ENCODE data around the gene PAOX. TPM values are rescaled to one million over a fixed set of nuclear protein-coding genes. Genes with fewer than 3 reads are reported as not detected.

The PAOX gene
- total and polyA plus RNA-seq, 4 donors = 4.4 to 7.0 (median 6.6) TPM

GRCh38 chr10:133347710-133348517 lies 31.1 kb upstream of the PAOX start:
- no peak overlapping the region for H3K9ac ChIP-seq (ENCODE audit: insufficient read depth in 1 of 2, low read length in 2 of 2)
- 57 to 75% methylated on average over 12 to 16 of the region's 16 CpGs for WGBS, 2 donors

GRCh38 chr10:133349160-133349568 lies 29.9 kb upstream of the PAOX start:
- peaks cover 0 to 7% (median 0%) of the 10 kb centered on the region in 3 donors for H3K27me3 ChIP-seq (ENCODE audit: control insufficient read depth in 3 of 3, insufficient read depth in 3 of 3, low read length in 2 of 3)
- TF ChIP-seq CTCF (IDR thresholded peaks at IDR 0.05; ENCODE audit: control extremely low read depth, extremely low read depth) = no peak
- 86 to 90% methylated on average over 8 of the region's 8 CpGs for WGBS, 2 donors

More at GRCh38 chr10:133347710-133348517, 31.1 kb upstream of the PAOX start:
- ATAC-seq (ENCODE audit: insufficient read depth, low FRiP score) = no peak
- H3K9me3 ChIP-seq (ENCODE audit: control insufficient read depth in 4 of 4, insufficient read depth in 3 of 4, low read length in 3 of 4) = no peaks in the 10 kb centered on the region
- H3K4me3 ChIP-seq = no peak overlapping the region
- no peaks in the 10 kb centered on the region for H3K36me3 ChIP-seq (ENCODE audit: control insufficient read depth in 4 of 4, insufficient read depth in 4 of 4, low read length in 4 of 4)
- H3K27ac ChIP-seq (ENCODE audit: low read depth in 1 of 2, low read length in 1 of 2) = no peak overlapping the region
- TF ChIP-seq CTCF (IDR thresholded peaks at IDR 0.05; ENCODE audit: control extremely low read depth, extremely low read depth) = no peak
- no peaks in the 10 kb centered on the region for H3K4me1 ChIP-seq (ENCODE audit: control insufficient read depth in 5 of 5, insufficient read depth in 5 of 5, low read length in 5 of 5)
- peaks cover 0 to 13% (median 0%) of the 10 kb centered on the region in 3 donors for H3K27me3 ChIP-seq (ENCODE audit: control insufficient read depth in 3 of 3, insufficient read depth in 3 of 3, low read length in 2 of 3)
- no peak for DNase-seq

GRCh38 chr10:133349577-133350011 lies 29.5 kb upstream of the PAOX start:
- no peak overlapping the region for H3K27ac ChIP-seq (ENCODE audit: low read depth in 1 of 2, low read length in 1 of 2)
- no peak for ATAC-seq (ENCODE audit: insufficient read depth, low FRiP score)
- no peaks in the 10 kb centered on the region for H3K36me3 ChIP-seq (ENCODE audit: control insufficient read depth in 4 of 4, insufficient read depth in 4 of 4, low read length in 4 of 4)
- no peaks in the 10 kb centered on the region for H3K9me3 ChIP-seq (ENCODE audit: control insufficient read depth in 4 of 4, insufficient read depth in 3 of 4, low read length in 3 of 4)
- TF ChIP-seq CTCF (IDR thresholded peaks at IDR 0.05; ENCODE audit: control extremely low read depth, extremely low read depth) = no peak
- H3K4me1 ChIP-seq (ENCODE audit: control insufficient read depth in 5 of 5, insufficient read depth in 5 of 5, low read length in 5 of 5) = no peaks in the 10 kb centered on the region
- H3K4me3 ChIP-seq = no peak overlapping the region
- WGBS, 2 donors = 67 to 71% methylated on average over 9 of the region's 9 CpGs
- peaks cover 0 to 3% (median 0%) of the 10 kb centered on the region in 3 donors for H3K27me3 ChIP-seq (ENCODE audit: control insufficient read depth in 3 of 3, insufficient read depth in 3 of 3, low read length in 2 of 3)
- no peak for DNase-seq
- no peak overlapping the region for H3K9ac ChIP-seq (ENCODE audit: insufficient read depth in 1 of 2, low read length in 2 of 2)

More at GRCh38 chr10:133349160-133349568, 29.9 kb upstream of the PAOX start:
- Histone ChIP-seq H3K36me3 (ENCODE audit: control insufficient read depth in 4 of 4, insufficient read depth in 4 of 4, low read length in 4 of 4) (no peaks in the 10 kb centered on the region), H3K9ac (ENCODE audit: insufficient read depth in 1 of 2, low read length in 2 of 2) (no peak overlapping the region), H3K27ac (ENCODE audit: low read depth in 1 of 2, low read length in 1 of 2) (no peak overlapping the region), H3K9me3 (ENCODE audit: control insufficient read depth in 4 of 4, insufficient read depth in 3 of 4, low read length in 3 of 4) (no peaks in the 10 kb centered on the region), H3K4me1 (ENCODE audit: control insufficient read depth in 5 of 5, insufficient read depth in 5 of 5, low read length in 5 of 5) (no peaks in the 10 kb centered on the region), H3K4me3 (no peak overlapping the region)
- DNase-seq = no peak
- no peak for ATAC-seq (ENCODE audit: insufficient read depth, low FRiP score)

All from lung (tissue), 12 donors.